Epithelial cell of proximal tubule (primary cell): ENCODE measurements around the gene BACH1. TPM values are rescaled to one million over a fixed set of nuclear protein-coding genes. Genes with fewer than 3 reads are reported as not detected.

Experiments
- DNase-seq: peaks from one replicate; pipeline ENCODE4 v3.0.0-alpha.2; 2011; ENCODE audit warnings: low read depth
- H3K4me3 ChIP-seq: 2 replicates; pipeline ENCODE4 v1.5.1; 2011; ENCODE audit warnings: low read depth, mild to moderate bottlenecking, low read length
- CTCF ChIP-seq: conservative IDR thresholded peaks from 2 replicates; pipeline ENCODE4 v1.5.1; 2012; ENCODE audit warnings: low read depth, mild to moderate bottlenecking, low read length
- total RNA-seq: library from RNA; depleted of rRNA; stranded (reverse); fragments of >200 nt; gene quantifications from 2 replicates; pipeline ENCODE4 v1.2.3, GENCODE V29; 2015

Gene BACH1
- total RNA-seq, 1 donor from 2014 or later, result 24.9 TPM

GRCh38 chr21:29342363-29342957, 43.7 kb downstream of the BACH1 start:
- DNase-seq, result no peak
- H3K4me3 ChIP-seq, result no peak overlapping the region
- no peak for TF ChIP-seq CTCF

- no peak overlapping the region for H3K4me3 ChIP-seq
- no peak for TF ChIP-seq CTCF
- no peak for DNase-seq
Observed at GRCh38 chr21:29343519-29343918, 44.8 kb downstream of the BACH1 start.

- H3K4me3 ChIP-seq, result no peak overlapping the region
- no peak for DNase-seq
- no peak for TF ChIP-seq CTCF
Observed at GRCh38 chr21:29346281-29346680, 47.6 kb downstream of the BACH1 start.

- no peak overlapping the region for H3K4me3 ChIP-seq
- DNase-seq, result no peak
- no peak for TF ChIP-seq CTCF
Observed at GRCh38 chr21:29346771-29347170, 48.0 kb downstream of the BACH1 start.

- no peak for TF ChIP-seq CTCF
- DNase-seq, result no peak
- H3K4me3 ChIP-seq, result no peak overlapping the region
Observed at GRCh38 chr21:29347274-29347681, 48.6 kb downstream of the BACH1 start.

- TF ChIP-seq CTCF, result no peak
- no peak for DNase-seq
- no peak overlapping the region for H3K4me3 ChIP-seq
Observed at GRCh38 chr21:29349702-29350101, 51.0 kb downstream of the BACH1 start.

- H3K4me3 ChIP-seq, result no peak overlapping the region
- no peak for TF ChIP-seq CTCF
- DNase-seq, result no peak
Observed at GRCh38 chr21:29350246-29350779, 51.6 kb downstream of the BACH1 start.
